HG03175 (cell line): ENCODE results near the gene ZNF343.

ENCODE experiments used
- ATAC-seq: cut with Tn5 transposase; IDR thresholded peaks from one replicate; pipeline ENCODE4 v1.9.1; 2021; ENCODE audit warnings: mild to moderate bottlenecking, moderate library complexity; ENCODE audit not compliant: unreplicated experiment

Gene ZNF343

GRCh38 chr20:2446845-2447244 lies 61.9 kb downstream of the ZNF343 start:
- ATAC-seq: no peak
